CD14-positive monocyte (primary cell): ENCODE data around the gene BET1. TPM values are rescaled to one million over a fixed set of nuclear protein-coding genes. Genes with fewer than 3 reads are reported as not detected.

Experiments used
- DNase-seq, 3 donors: peaks; one replicate each; pipeline ENCODE4 v3.0.0-alpha.2; 2011 to 2022
- H2AFZ ChIP-seq: 2 replicates; pipeline ENCODE4 v1.6.0; 2012; ENCODE audit warnings: mild to moderate bottlenecking, low read depth, low read length, inconsistent platforms; ENCODE audit not compliant: insufficient read depth, poor library complexity, severe bottlenecking
- H3K27ac ChIP-seq, 2 donors: 1 replicate in 1 of 2; 2 replicates in 1 of 2; pipeline ENCODE4 v1.5.1; 2012 to 2013; ENCODE audit warnings: low read length in 2 of 2, control low read depth in 1 of 2, inconsistent platforms in 1 of 2, low read depth in 1 of 2, mild to moderate bottlenecking in 1 of 2
- H3K27me3 ChIP-seq, 2 donors: one replicate each; pipeline versions ENCODE4 v1.6.0 to v1.6.1; 2011 to 2013; ENCODE audit warnings: low read length in 2 of 2; ENCODE audit not compliant: control insufficient read depth in 2 of 2, insufficient read depth in 2 of 2
- H3K36me3 ChIP-seq, 2 donors: replicated peaks in 1 of 2; 1 replicate in 1 of 2; 2 replicates in 1 of 2; pipeline versions ENCODE4 v1.5.1 to v1.6.1; 2012 to 2013; ENCODE audit warnings: low read length in 2 of 2, control low read depth in 1 of 2, inconsistent platforms in 1 of 2, mild to moderate bottlenecking in 1 of 2; ENCODE audit not compliant: insufficient read depth in 2 of 2, control insufficient read depth in 1 of 2
- H3K4me1 ChIP-seq, 2 donors: 1 replicate in 1 of 2; 2 replicates in 1 of 2; pipeline versions ENCODE4 v1.5.1 to v1.6.1; 2012 to 2013; ENCODE audit warnings: low read length in 2 of 2, control low read depth in 1 of 2, inconsistent platforms in 1 of 2, mild to moderate bottlenecking in 1 of 2, moderate library complexity in 1 of 2; ENCODE audit not compliant: insufficient read depth in 2 of 2, control insufficient read depth in 1 of 2
- H3K4me2 ChIP-seq: replicated peaks from 2 replicates; pipeline ENCODE3; 2012; ENCODE audit warnings: low read length, moderate library complexity, mild to moderate bottlenecking; ENCODE audit not compliant: poor library complexity, severe bottlenecking; ENCODE audit errors: extremely low read depth
- H3K4me3 ChIP-seq, 3 experiments: fragments of 200-600 bp in 1 of 3; sonication (generic) in 1 of 3; replicated peaks in 1 of 3; 1 replicate in 2 of 3; 2 replicates in 1 of 3; pipeline ENCODE4 v1.5.1; 2011 to 2013; ENCODE audit warnings: low read length in 3 of 3, mild to moderate bottlenecking in 3 of 3, control low read depth in 2 of 3, low read depth in 2 of 3, inconsistent platforms in 1 of 3, moderate library complexity in 1 of 3
- H3K79me2 ChIP-seq: 2 replicates; pipeline ENCODE4 v1.6.0; 2012; ENCODE audit warnings: mild to moderate bottlenecking, control low read depth, inconsistent platforms, low read length, moderate library complexity; ENCODE audit not compliant: insufficient read depth
- H3K9ac ChIP-seq: 2 replicates; pipeline ENCODE4 v1.6.0; 2017; ENCODE audit warnings: low read length, mild to moderate bottlenecking; ENCODE audit not compliant: insufficient read depth, poor library complexity, severe bottlenecking
- H3K9me3 ChIP-seq, 2 donors: replicated peaks in 1 of 2; 1 replicate in 1 of 2; 2 replicates in 1 of 2; pipeline versions ENCODE4 v1.5.1 to v1.6.1; 2012 to 2013; ENCODE audit warnings: low read length in 2 of 2, control low read depth in 1 of 2; ENCODE audit not compliant: control insufficient read depth in 1 of 2, insufficient read depth in 1 of 2
- H4K20me1 ChIP-seq: 2 replicates; pipeline ENCODE4 v1.6.0; 2012; ENCODE audit warnings: mild to moderate bottlenecking, low read length, control low read depth, moderate library complexity; ENCODE audit not compliant: insufficient read depth
- H3K27ac Mint-ChIP-seq, 7 donors: one replicate each; pipeline ENCODE4 v1.8.0; 2020; ENCODE audit warnings: mild to moderate bottlenecking in 7 of 7, mixed read lengths in 7 of 7, moderate library complexity in 6 of 7, inconsistent platforms in 2 of 7
- H3K27me3 Mint-ChIP-seq, 3 donors: one replicate each; pipeline ENCODE4 v1.8.0; 2021 to 2022; ENCODE audit warnings: low read depth in 3 of 3, mild to moderate bottlenecking in 3 of 3, mixed read lengths in 3 of 3, moderate library complexity in 3 of 3, inconsistent platforms in 1 of 3
- H3K36me3 Mint-ChIP-seq, 2 donors: one replicate each; pipeline ENCODE4 v1.8.0; 2020; ENCODE audit warnings: mixed read lengths in 2 of 2, inconsistent platforms in 1 of 2, mild to moderate bottlenecking in 1 of 2
- H3K4me1 Mint-ChIP-seq: one replicate; pipeline ENCODE4 v1.8.0; 2020; ENCODE audit warnings: mild to moderate bottlenecking, mixed read lengths
- H3K4me3 Mint-ChIP-seq, 2 donors: one replicate each; pipeline ENCODE4 v1.8.0; 2020; ENCODE audit warnings: mild to moderate bottlenecking in 2 of 2, mixed read lengths in 2 of 2, moderate library complexity in 1 of 2
- H3K9me3 Mint-ChIP-seq, 7 donors: one replicate each; pipeline ENCODE4 v1.8.0; 2020 to 2022; ENCODE audit warnings: mixed read lengths in 7 of 7, mild to moderate bottlenecking in 6 of 7, moderate library complexity in 6 of 7, inconsistent platforms in 2 of 7
- CTCF ChIP-seq: fragments of 200-600 bp; IDR thresholded peaks from one replicate; pipeline ENCODE4 v1.8.0; 2022; ENCODE audit warnings: antibody characterized with exemption, mild to moderate bottlenecking
- WGBS: methylation state at CpG from one replicate; pipeline ENCODE4 v1.1.5; 2013; ENCODE audit warnings: missing lambda C conversion rate; ENCODE audit not compliant: insufficient coverage; 5-methylcytosine and 5-hydroxymethylcytosine counted together
- intact Hi-C, 2 donors: fragments of 100-400 bp; cut with micrococcal nuclease; formaldehyde crosslinking; loops; one replicate each; pipeline versions ENCODE4 v1.15.0 to v1.15.1; 2023
- polyA plus RNA-seq, 3 donors: library from polyadenylated mRNA; depleted of rRNA in 1 of 3; unstranded in 2 of 3; stranded (reverse) in 1 of 3; fragments of 300-500 nt in 2 of 3; fragments of >200 nt in 1 of 3; fragmentation: Illumina TruSeq in 2 of 3; gene quantifications; 1 replicate in 2 of 3; 2 replicates in 1 of 3; pipeline ENCODE4 v1.2.3, GENCODE V29; 2012 to 2021

Gene BET1
- polyA plus RNA-seq, 3 donors: 5.4 to 14.1 (median 8.2) TPM

GRCh38 chr7:93958216-93958615 is 45.9 kb downstream of the BET1 start:
- TF ChIP-seq CTCF: no peak
- no peaks in the 10 kb centered on the region for H3K9me3 ChIP-seq
- H3K27me3 ChIP-seq: no peaks in the 10 kb centered on the region
- no peak overlapping the region for H3K4me3 ChIP-seq
- no peaks in the 10 kb centered on the region for H3K79me2 ChIP-seq
- no peak overlapping the region for H3K4me2 ChIP-seq
- no peaks in the 10 kb centered on the region for H3K9me3 Mint-ChIP-seq
- no peaks in the 10 kb centered on the region for H3K4me1 Mint-ChIP-seq
- H3K27ac Mint-ChIP-seq: no peak overlapping the region
- H3K27me3 Mint-ChIP-seq: no peaks in the 10 kb centered on the region
- H2AFZ ChIP-seq: no peak overlapping the region
- intact Hi-C loops: no loop called here
- no peak for DNase-seq
- H3K4me1 ChIP-seq: no peaks in the 10 kb centered on the region
- H3K4me3 Mint-ChIP-seq: no peak overlapping the region
- WGBS: no CpG with 5 or more reads among the region's 3 CpGs
- no peaks in the 10 kb centered on the region for H4K20me1 ChIP-seq
- H3K27ac ChIP-seq: no peak overlapping the region
- H3K36me3 Mint-ChIP-seq: no peaks in the 10 kb centered on the region
- H3K9ac ChIP-seq: no peak overlapping the region
- no peaks in the 10 kb centered on the region for H3K36me3 ChIP-seq

- no peaks in the 10 kb centered on the region for H3K36me3 Mint-ChIP-seq
- H3K4me1 Mint-ChIP-seq: no peaks in the 10 kb centered on the region
- Histone ChIP-seq H3K36me3 (no peaks in the 10 kb centered on the region), H3K79me2 (no peaks in the 10 kb centered on the region), H3K9ac (no peak overlapping the region), H3K27me3 (no peaks in the 10 kb centered on the region), H2AFZ (no peak overlapping the region), H3K4me3 (no peak overlapping the region), H4K20me1 (no peaks in the 10 kb centered on the region), H3K4me2 (no peak overlapping the region), H3K9me3 (no peaks in the 10 kb centered on the region), H3K27ac (no peak overlapping the region), H3K4me1 (no peaks in the 10 kb centered on the region)
- H3K9me3 Mint-ChIP-seq: no peaks in the 10 kb centered on the region
- WGBS: no CpG with 5 or more reads among the region's 1 CpG
- H3K4me3 Mint-ChIP-seq: no peak overlapping the region
- no peaks in the 10 kb centered on the region for H3K27me3 Mint-ChIP-seq
- intact Hi-C loops: no loop called here
- no peak for DNase-seq
- TF ChIP-seq CTCF: no peak
- no peak overlapping the region for H3K27ac Mint-ChIP-seq
Observed at GRCh38 chr7:93957767-93958166, 46.4 kb downstream of the BET1 start.
